ENCODE measurements around the gene TMEM94.

TMEM94 gene

GRCh38 chr17:75530837-75531720 lies 74.6 kb downstream of the TMEM94 start:
- DNase-seq, result no peak

- DNase-seq, result no peak
These were observed 75.3 kb downstream of the TMEM94 start for GRCh38 chr17:75531721-75532072.

GRCh38 chr17:75535119-75535537 lies 78.7 kb downstream of the TMEM94 start:
- peak; percentile 72 for DNase-seq

- DNase-seq, result no peak
These were observed 79.4 kb downstream of the TMEM94 start for GRCh38 chr17:75535871-75536270.

- DNase-seq, result no peak
These were observed 79.9 kb downstream of the TMEM94 start for GRCh38 chr17:75536366-75536765.

- DNase-seq, result no peak
These were observed 83.7 kb downstream of the TMEM94 start for GRCh38 chr17:75539967-75540729.

GRCh38 chr17:75540923-75541503 lies 84.6 kb downstream of the TMEM94 start:
- DNase-seq, result no peak

GRCh38 chr17:75542229-75542628 lies 85.8 kb downstream of the TMEM94 start:
- no peak for DNase-seq

- no peak for DNase-seq
These were observed 86.4 kb downstream of the TMEM94 start for GRCh38 chr17:75542728-75543336.

GRCh38 chr17:75544250-75544649 lies 87.8 kb downstream of the TMEM94 start:
- DNase-seq, result no peak

- DNase-seq, result no peak
These were observed 89.7 kb downstream of the TMEM94 start for GRCh38 chr17:75546181-75546580.

GRCh38 chr17:75547091-75547490 lies 90.7 kb downstream of the TMEM94 start:
- no peak for DNase-seq

GRCh38 chr17:75548813-75549212 lies 92.4 kb downstream of the TMEM94 start:
- no peak for DNase-seq

All from CD4-positive, alpha-beta T cell treated with Interleukin-17A for 1 hour (primary cell).